T-helper 2 cell (primary cell): ENCODE results near the gene PMIS2.
"Not testable (repeated sequence)": the region's sequence is repeated elsewhere in the genome, so short reads cannot be mapped to it uniquely, and the experiment has no call there.

Source experiments
- DNase-seq, 5 experiments: peaks; one replicate each; pipeline versions ENCODE4 v3.0.0 to v3.0.0-alpha.2; 2012 to 2022

The PMIS2 gene

GRCh38 chr19:35595026-35595425, 9.1 kb downstream of the PMIS2 start:
- DNase-seq = not testable (repeated sequence)

DNA sequence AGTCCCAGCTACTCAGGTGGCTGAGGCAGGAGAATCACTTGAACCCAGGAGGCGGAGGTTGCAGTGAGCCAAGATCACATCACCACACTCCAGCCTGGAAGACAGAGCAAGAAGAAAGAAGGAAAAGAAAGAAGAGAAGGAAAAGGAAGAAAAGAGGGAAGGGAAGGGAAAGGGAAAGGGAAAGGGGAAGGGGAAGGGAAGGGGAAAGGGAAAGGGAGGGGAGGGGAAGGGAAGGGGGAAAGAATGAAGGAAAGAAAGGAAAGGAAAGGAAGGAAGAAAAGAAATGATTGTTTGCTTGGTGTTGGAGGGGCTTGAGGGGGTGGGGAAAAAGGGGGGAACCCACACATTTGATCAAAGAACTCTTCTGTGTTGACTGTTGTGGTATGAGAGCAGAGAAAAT, 10.0 kb downstream of the PMIS2 start:
- no peak for DNase-seq

DNA sequence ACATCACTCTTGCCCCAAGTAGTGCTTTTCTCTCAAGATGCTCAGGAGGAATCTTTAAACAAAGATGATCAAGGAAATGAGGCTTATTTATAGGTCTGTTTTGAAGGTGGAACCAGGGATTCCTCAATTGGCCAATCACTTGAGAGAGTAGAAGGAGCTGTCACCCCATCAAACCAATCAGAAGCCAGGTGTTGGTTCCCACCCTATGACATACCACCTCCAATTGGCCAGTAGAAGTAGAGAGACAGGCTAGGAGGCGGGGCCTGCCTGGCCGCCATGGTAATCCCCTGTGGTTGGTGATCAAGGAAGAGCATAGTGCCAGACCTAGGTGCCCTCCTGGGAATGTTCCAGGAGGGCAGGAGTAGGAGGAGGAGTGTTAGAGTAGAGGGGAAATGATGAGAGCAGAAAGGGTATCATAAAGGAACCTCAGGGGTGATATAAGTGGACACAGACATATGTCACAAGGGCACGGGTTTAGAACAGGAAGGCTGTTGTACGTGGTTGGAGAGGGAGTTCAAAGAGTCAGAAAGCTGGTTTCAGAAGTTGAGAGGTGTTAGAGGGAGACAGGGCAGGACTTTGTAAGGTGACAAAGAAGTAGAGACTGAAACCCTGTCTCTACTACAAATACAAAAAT, 10.5 kb downstream of the PMIS2 start:
- peak in 1 of 5 experiments; percentile 59 for DNase-seq

- DNase-seq = no peak
Measured at GRCh38 chr19:35601971-35602370, 16.0 kb downstream of the PMIS2 start.

DNA sequence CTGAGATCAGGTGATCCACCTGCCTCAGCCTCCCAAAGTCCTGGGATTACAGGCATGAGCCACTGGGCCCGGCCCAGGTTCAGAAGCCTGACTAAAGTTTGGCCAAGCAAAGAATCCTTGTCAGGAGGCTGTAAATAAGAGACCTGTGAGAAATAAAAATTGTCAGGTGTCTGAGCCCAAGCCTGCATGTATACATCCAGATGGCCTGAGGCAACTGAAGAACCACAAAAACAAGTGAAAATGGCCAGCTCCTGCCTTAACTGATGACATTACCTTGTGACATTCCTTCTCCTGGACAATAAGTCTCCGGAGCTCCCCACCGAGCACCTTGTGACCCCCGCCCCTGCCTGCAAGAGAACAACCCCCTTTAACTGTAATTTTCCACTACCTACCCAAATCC, 18.5 kb downstream of the PMIS2 start:
- not testable (repeated sequence) for DNase-seq

- DNase-seq = not testable (repeated sequence)
Measured at GRCh38 chr19:35607170-35607569, 21.2 kb downstream of the PMIS2 start.

GRCh38 chr19:35607661-35608060, 21.7 kb downstream of the PMIS2 start:
- DNase-seq = no peak

DNA sequence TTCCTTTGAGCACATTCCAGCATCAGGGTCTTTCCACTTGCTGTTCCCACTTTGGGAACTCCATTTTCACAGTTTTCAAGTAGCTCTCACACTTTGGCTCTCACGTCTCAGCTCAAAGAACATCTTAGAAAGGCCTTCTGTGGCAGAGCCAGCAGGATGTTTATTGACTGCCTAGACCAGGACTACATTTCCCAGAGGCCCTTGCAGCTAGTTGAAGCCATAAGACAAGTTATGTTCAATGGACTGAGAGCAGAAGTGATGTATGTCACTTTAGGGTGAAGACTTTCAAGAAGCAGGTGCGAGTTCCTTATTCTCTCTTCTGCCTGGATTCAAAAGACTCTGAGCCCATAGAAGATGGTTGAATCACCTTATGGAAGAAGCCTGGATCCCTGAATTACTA, 22.3 kb downstream of the PMIS2 start:
- peak in 1 of 5 experiments; percentile 57 for DNase-seq

GRCh38 chr19:35609851-35610353, 23.9 kb downstream of the PMIS2 start:
- peak in 1 of 5 experiments; percentile 79 for DNase-seq

GRCh38 chr19:35612224-35612558, 26.2 kb downstream of the PMIS2 start:
- DNase-seq = no peak

- DNase-seq = peak; percentile 90 to 95 (median 91)
Measured at GRCh38 chr19:35612559-35613321, 26.8 kb downstream of the PMIS2 start, which contains the start of gene HAUS5. HAUS5 (plus strand) TSS chr19:35612735; CDS start chr19:35612795, 60 bp downstream.

DNA sequence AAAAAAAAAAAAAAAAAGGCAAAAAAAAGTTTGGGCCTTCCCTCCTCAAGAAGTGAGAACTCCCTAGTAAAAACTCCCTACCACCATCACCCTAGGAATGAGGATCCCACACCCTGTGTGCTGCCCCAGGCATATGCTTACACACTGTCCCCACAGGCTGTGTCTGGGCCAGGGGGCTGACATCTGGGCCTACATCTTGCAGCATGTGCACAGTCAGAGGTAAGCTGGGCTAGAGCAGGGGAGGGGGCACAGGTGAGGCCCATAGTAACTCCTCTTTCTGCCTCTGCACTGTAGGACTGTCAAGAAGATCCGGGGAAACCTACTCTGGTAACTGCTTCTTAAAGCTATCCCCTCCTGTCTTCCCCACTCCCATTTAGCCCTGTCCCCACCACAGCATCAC, 27.6 kb downstream of the PMIS2 start:
- DNase-seq = no peak

DNA sequence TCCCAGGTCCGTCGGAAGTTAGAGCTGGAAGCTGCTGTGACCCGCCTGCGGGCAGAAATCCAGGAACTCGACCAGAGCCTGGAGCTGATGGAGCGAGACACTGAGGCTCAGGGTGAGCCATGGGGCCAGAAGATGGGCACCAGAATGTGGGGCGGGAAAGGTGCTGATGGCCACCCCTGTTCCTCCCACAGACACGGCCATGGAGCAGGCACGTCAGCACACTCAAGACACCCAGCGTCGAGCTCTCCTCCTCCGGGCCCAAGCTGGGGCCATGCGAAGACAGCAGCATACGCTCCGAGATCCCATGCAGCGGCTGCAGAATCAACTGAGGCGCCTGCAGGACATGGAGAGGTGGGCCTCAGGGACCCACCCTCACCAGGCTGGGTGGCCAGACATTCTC, 29.1 kb downstream of the PMIS2 start:
- no peak for DNase-seq

DNA sequence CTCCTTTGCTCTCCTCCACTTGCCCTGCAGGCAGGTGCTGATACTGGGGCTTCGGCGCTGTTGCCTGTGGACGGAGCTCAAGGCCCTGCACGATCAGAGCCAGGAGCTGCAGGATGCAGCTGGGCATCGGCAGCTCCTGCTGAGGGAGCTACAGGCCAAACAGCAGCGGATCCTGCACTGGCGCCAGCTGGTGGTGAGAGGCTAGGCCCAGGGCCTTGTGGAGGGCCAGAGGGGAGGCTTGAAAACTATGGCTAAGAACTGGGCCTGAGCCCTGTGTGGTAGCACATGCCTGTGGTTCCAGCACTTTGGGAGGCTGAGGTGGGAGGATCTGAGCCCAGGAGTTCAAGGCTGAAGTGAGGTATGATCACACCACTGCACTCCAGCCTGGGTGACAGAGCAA, 32.9 kb downstream of the PMIS2 start:
- no peak for DNase-seq

- DNase-seq = no peak
Measured at GRCh38 chr19:35619290-35619923, 33.4 kb downstream of the PMIS2 start.

- DNase-seq = no peak
Measured at GRCh38 chr19:35620001-35620400, 34.0 kb downstream of the PMIS2 start.

GRCh38 chr19:35621708-35622107, 35.7 kb downstream of the PMIS2 start:
- DNase-seq = no peak

DNA sequence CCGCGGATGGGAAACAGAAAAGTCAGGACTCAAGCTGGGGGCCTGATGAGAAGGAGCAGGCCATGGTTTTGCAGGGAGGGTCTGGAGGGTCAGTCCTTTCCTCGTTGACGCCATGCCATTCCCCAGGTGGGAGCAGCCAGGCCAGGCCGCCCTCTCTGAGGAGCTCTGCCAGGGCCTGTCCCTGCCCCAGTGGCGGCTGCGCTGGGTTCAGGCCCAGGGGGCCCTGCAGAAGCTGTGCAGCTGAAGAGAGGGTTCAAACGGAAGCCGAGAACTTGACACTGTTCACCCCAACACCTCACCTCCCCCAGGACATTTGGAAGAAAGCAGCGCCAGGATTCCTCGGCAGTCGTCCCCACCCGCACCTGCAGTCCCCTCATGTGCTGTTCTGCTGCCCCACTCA, 36.8 kb downstream of the PMIS2 start:
- DNase-seq = no peak

DNA sequence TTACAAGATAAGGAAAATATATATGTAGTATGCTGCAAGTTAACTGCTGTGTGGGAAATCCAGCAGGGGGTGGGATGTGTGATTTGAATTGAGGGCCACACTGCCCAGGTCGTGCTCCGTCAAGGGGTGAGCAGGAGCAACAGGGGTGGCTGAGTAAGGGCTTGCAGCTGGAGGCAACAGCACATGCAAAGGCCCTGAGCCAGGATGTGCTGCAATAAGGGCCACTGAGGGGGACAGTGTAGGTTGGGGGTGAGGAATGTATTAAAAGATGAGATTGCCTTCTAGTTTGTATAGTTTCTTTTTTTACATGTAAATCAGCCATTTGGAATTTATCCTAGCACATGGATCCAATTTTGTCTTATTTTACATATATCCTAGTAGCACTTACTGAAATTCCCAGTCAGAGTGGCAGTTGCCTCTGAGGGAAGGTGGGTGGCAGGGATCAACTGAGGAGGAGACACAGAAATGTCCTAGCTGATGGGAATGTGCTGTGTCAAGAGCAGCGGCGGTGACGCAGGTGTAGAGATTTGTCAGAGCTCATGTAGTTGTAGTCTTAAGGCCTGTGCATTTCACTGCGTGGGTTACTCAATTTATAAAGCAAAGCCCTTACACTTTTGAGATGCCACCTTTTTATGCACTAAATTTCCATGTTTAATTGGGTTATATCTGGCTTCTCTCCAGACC, 37.5 kb downstream of the PMIS2 start:
- no peak for DNase-seq

DNA sequence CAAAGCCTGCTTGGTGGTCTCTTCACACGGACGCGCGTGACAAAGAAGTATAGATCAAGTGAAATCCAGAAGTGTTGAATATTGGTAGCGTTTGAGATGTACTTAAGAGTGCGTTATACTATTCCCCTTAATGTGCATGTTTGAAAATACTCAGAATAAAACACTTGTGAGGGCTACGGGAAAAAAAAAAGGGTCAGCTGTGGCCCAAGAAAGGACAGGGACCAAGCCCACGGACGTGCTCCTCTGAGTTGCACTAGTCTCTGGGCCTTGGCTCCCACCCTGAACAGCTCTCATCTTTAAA, 42.2 kb downstream of the PMIS2 start:
- no peak for DNase-seq

- DNase-seq = peak; percentile 81 to 99 (median 94)
Measured at GRCh38 chr19:35628565-35629331, 42.8 kb downstream of the PMIS2 start, which contains the start of gene RBM42. RBM42 (plus strand) TSS chr19:35629036; CDS start chr19:35629154, 118 bp downstream.

DNA sequence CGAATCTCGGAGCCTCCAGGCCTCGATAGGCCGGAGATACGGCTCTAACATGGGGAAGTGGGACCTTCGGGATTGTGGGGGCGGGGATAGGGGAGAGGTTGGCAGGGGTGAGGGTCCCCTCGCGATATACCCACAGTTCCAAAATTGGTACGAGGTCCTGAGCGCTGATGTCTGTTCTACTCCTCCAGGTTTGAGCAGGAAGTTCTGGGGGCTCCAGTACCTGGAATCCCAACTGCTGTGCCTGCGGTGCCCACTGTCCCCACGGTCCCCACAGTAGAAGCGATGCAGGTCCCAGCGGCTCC, 43.3 kb downstream of the PMIS2 start:
- no peak for DNase-seq
